SU-DHL-6 (cell line): ENCODE results near the gene ASB13.

ENCODE experiments used
- H2AFZ ChIP-seq: fragments of 200-600 bp; sonication (generic); 2 replicates; pipeline ENCODE4 v1.6.1; 2014; ENCODE audit warnings: low read depth, mild to moderate bottlenecking, moderate library complexity, mixed read lengths, antibody characterized with exemption, low read length; ENCODE audit not compliant: severe bottlenecking
- H3F3A ChIP-seq: fragments of 200-600 bp; shearing (Covaris generic); 2 replicates; pipeline ENCODE4 v1.6.0; 2016; ENCODE audit warnings: antibody characterized with exemption, mild to moderate bottlenecking; ENCODE audit not compliant: insufficient read depth
- H3K27ac ChIP-seq: fragments of 200-600 bp; sonication (generic); 2 replicates; pipeline ENCODE4 v1.5.1; 2016; ENCODE audit warnings: low read depth, mild to moderate bottlenecking, low read length, moderate library complexity, mixed read lengths
- H3K27me3 ChIP-seq: fragments of 200-600 bp; sonication (generic), shearing (Covaris generic); 2 replicates; pipeline ENCODE4 v1.6.0; 2014; ENCODE audit warnings: mild to moderate bottlenecking, low read length
- H3K36me3 ChIP-seq: fragments of 200-600 bp; sonication (generic); 2 replicates; pipeline ENCODE4 v1.6.1; 2014; ENCODE audit warnings: mild to moderate bottlenecking, low read length, mixed read lengths
- H3K4me2 ChIP-seq: fragments of 300-600, 200-600 bp; shearing (Covaris generic), sonication (generic); 2 replicates; pipeline ENCODE4 v1.6.0; 2014; ENCODE audit warnings: low read length, low read depth, mild to moderate bottlenecking; ENCODE audit not compliant: poor library complexity, severe bottlenecking
- H3K4me3 ChIP-seq: fragments of 200-600 bp; sonication (generic); 2 replicates; pipeline ENCODE4 v1.5.1; 2014; ENCODE audit warnings: antibody characterized with exemption, low read length, mild to moderate bottlenecking, mixed read lengths; ENCODE audit not compliant: insufficient read depth, poor library complexity, severe bottlenecking
- H3K79me2 ChIP-seq: fragments of 200-600 bp; sonication (generic); 2 replicates; pipeline ENCODE4 v1.6.1; 2014; ENCODE audit warnings: mild to moderate bottlenecking, low read length, moderate library complexity; ENCODE audit not compliant: insufficient read depth
- H3K9ac ChIP-seq: fragments of 200-600 bp; sonication (generic); 2 replicates; pipeline ENCODE4 v1.7.0; 2014; ENCODE audit warnings: mild to moderate bottlenecking, low read length
- H3K9me2 ChIP-seq: fragments of 200-600 bp; sonication (generic); replicated peaks from 2 replicates; pipeline ENCODE4 v1.6.1; 2014; ENCODE audit warnings: low read length; ENCODE audit not compliant: insufficient read depth
- H3K9me3 ChIP-seq: fragments of 200-600 bp; sonication (generic); 2 replicates; pipeline ENCODE4 v1.6.1; 2014; ENCODE audit warnings: low read length, mixed read lengths; ENCODE audit not compliant: insufficient read depth
- H4K20me1 ChIP-seq: fragments of 200-600 bp; sonication (generic); 2 replicates; pipeline ENCODE4 v1.6.1; 2014; ENCODE audit warnings: low read depth, mild to moderate bottlenecking, antibody characterized with exemption, low read length, moderate library complexity, mixed read lengths
- EZH2phosphoT487 ChIP-seq: fragments of 200-600 bp; sonication (generic), shearing (Covaris generic); conservative IDR thresholded peaks from 2 replicates; pipeline ENCODE4 v1.6.1; 2018; ENCODE audit warnings: mild to moderate bottlenecking, antibody characterized with exemption, low read length, moderate library complexity, mixed read lengths
- TF ChIP-seq, protein P1 (sequence below): fragments of 200-600 bp; sonication (generic); IDR thresholded peaks from one replicate; pipeline ENCODE4 v1.5.1; 2017; ENCODE audit warnings: antibody characterized with exemption, mild to moderate bottlenecking, low read length, moderate library complexity; ENCODE audit not compliant: insufficient read depth, poor library complexity, severe bottlenecking

Gene ASB13

GRCh38 chr10:5613481-5614154, 52.8 kb downstream of the ASB13 start:
- Histone ChIP-seq H4K20me1 (no peaks in the 10 kb centered on the region), H3K27ac (no peak overlapping the region), H3F3A (no peaks in the 10 kb centered on the region), H3K9me3 (no peaks in the 10 kb centered on the region), H3K9ac (no peak overlapping the region), H3K27me3 (no peaks in the 10 kb centered on the region), H3K36me3 (no peaks in the 10 kb centered on the region), H2AFZ (no peak overlapping the region), H3K4me3 (no peak overlapping the region), H3K79me2 (no peaks in the 10 kb centered on the region), H3K4me2 (no peak overlapping the region), H3K9me2 (no peaks in the 10 kb centered on the region)
- no peak for TF ChIP-seq EZH2phosphoT487
- TF ChIP-seq, protein P1, sequence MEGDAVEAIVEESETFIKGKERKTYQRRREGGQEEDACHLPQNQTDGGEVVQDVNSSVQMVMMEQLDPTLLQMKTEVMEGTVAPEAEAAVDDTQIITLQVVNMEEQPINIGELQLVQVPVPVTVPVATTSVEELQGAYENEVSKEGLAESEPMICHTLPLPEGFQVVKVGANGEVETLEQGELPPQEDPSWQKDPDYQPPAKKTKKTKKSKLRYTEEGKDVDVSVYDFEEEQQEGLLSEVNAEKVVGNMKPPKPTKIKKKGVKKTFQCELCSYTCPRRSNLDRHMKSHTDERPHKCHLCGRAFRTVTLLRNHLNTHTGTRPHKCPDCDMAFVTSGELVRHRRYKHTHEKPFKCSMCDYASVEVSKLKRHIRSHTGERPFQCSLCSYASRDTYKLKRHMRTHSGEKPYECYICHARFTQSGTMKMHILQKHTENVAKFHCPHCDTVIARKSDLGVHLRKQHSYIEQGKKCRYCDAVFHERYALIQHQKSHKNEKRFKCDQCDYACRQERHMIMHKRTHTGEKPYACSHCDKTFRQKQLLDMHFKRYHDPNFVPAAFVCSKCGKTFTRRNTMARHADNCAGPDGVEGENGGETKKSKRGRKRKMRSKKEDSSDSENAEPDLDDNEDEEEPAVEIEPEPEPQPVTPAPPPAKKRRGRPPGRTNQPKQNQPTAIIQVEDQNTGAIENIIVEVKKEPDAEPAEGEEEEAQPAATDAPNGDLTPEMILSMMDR, result no peak

GRCh38 chr10:5611899-5612680, 54.3 kb downstream of the ASB13 start:
- Histone ChIP-seq H3K9me3 (no peaks in the 10 kb centered on the region), H3K9me2 (no peaks in the 10 kb centered on the region), H3F3A (no peaks in the 10 kb centered on the region), H3K4me3 (no peak overlapping the region), H3K4me2 (no peak overlapping the region), H3K27me3 (no peaks in the 10 kb centered on the region), H2AFZ (no peak overlapping the region), H3K79me2 (no peaks in the 10 kb centered on the region), H3K9ac (no peak overlapping the region), H4K20me1 (no peaks in the 10 kb centered on the region), H3K36me3 (no peaks in the 10 kb centered on the region), H3K27ac (no peak overlapping the region)
- TF ChIP-seq, protein P1, result no peak
- TF ChIP-seq EZH2phosphoT487, result no peak

- Histone ChIP-seq H3K4me2 (no peak overlapping the region), H3K36me3 (no peaks in the 10 kb centered on the region), H3K27me3 (no peaks in the 10 kb centered on the region), H4K20me1 (no peaks in the 10 kb centered on the region), H3K9me2 (no peaks in the 10 kb centered on the region), H3K27ac (no peak overlapping the region), H3K4me3 (no peak overlapping the region), H3K79me2 (no peaks in the 10 kb centered on the region), H3F3A (no peaks in the 10 kb centered on the region), H2AFZ (no peak overlapping the region), H3K9me3 (no peaks in the 10 kb centered on the region), H3K9ac (no peak overlapping the region)
- TF ChIP-seq, protein P1, result no peak
- no peak for TF ChIP-seq EZH2phosphoT487
These were observed 56.3 kb downstream of the ASB13 start for GRCh38 chr10:5609952-5610616.
